SK-N-SH (cell line): ENCODE data around the gene GABRG1.

Experiments
- CTCF ChIP-seq: fragments of 200-600 bp; sonication (generic); IDR thresholded peaks from 2 replicates; pipeline ENCODE4 v1.6.1; 2017; ENCODE audit warnings: antibody characterized with exemption, mild to moderate bottlenecking, moderate library complexity
- MXI1 ChIP-seq: IDR thresholded peaks from 2 replicates; pipeline ENCODE4 v1.6.1; 2012; ENCODE audit warnings: mild to moderate bottlenecking, low read depth, low read length, improper control_type of control experiment
- NRF1 ChIP-seq: IDR thresholded peaks from 2 replicates; pipeline ENCODE4 v1.6.1; 2012; ENCODE audit warnings: low read depth, mild to moderate bottlenecking, low read length

- TF ChIP-seq MXI1 (no peak), CTCF (no peak), NRF1 (no peak)
Measured at GRCh38 chr4:45992728-45993127, 131.1 kb downstream of the GABRG1 start.
